K562 (cell line): Measurements from ENCODE around the gene PEX19. TPM values are rescaled to one million over a fixed set of nuclear protein-coding genes. Genes with fewer than 3 reads are reported as not detected.

Experiments
- ARID1B ChIP-seq: fragments of 450-650 bp; IDR thresholded peaks from 2 replicates; pipeline ENCODE4 v1.6.1; 2016; ENCODE audit warnings: antibody characterized with exemption, mild to moderate bottlenecking, inconsistent platforms
- BRF1 ChIP-seq: IDR thresholded peaks from 3 replicates; pipeline ENCODE4 v1.6.1; 2011; ENCODE audit warnings: borderline replicate concordance, mild to moderate bottlenecking; ENCODE audit not compliant: insufficient read length; ENCODE audit errors: extremely low read depth
- CEBPG ChIP-seq, 3 experiments: fragments of 200-800 bp in 1 of 3; sonication (Bioruptor generic) in 1 of 3; sonication (generic) in 1 of 3; formaldehyde crosslinking in 1 of 3; IDR thresholded peaks in 2 of 3; conservative IDR thresholded peaks in 1 of 3; 2 replicates each; pipeline versions ENCODE4 v1.6.1 to v1.8.0; 2016 to 2022; ENCODE audit warnings: missing compliant biosample characterization in 2 of 3, missing genetic modification characterization in 2 of 3, mild to moderate bottlenecking in 1 of 3, missing genetic modification reagents in 1 of 3
- EGR1 ChIP-seq: fragments of 450-650 bp; conservative IDR thresholded peaks from 2 replicates; pipeline ENCODE4 v1.6.1; 2017; ENCODE audit warnings: mild to moderate bottlenecking
- FOXP1 ChIP-seq: sonication (generic); formaldehyde crosslinking; IDR thresholded peaks from 2 replicates; pipeline ENCODE4 v1.8.0; 2022; ENCODE audit warnings: mild to moderate bottlenecking, missing genetic modification reagents
- MEF2A ChIP-seq: IDR thresholded peaks from 2 replicates; pipeline ENCODE4 v1.6.1; 2011; ENCODE audit warnings: low read depth, mild to moderate bottlenecking, low read length, moderate library complexity; ENCODE audit not compliant: control insufficient read depth
- NR2F6 ChIP-seq: fragments of 450-650 bp; formaldehyde crosslinking; IDR thresholded peaks from 2 replicates; pipeline ENCODE4 v1.4.0; 2020; ENCODE audit warnings: mild to moderate bottlenecking
- PHTF2 ChIP-seq: fragments of 250-450 bp; sonication (Bioruptor Pico); IDR thresholded peaks from 2 replicates; pipeline ENCODE4 v1.5.0; 2021; ENCODE audit warnings: mild to moderate bottlenecking
- RNF2 ChIP-seq: sonication (generic); IDR thresholded peaks from 2 replicates; pipeline ENCODE4 v1.6.1; 2016
- SMC3 ChIP-seq: conservative IDR thresholded peaks from 2 replicates; pipeline ENCODE4 v1.6.1; 2011; ENCODE audit warnings: low read depth, low read length, improper control_type of control experiment; ENCODE audit not compliant: insufficient read depth
- ZNF324 ChIP-seq: fragments of 250-450 bp; sonication (Bioruptor Pico); IDR thresholded peaks from 2 replicates; pipeline ENCODE4 v1.4.0; 2020; ENCODE audit warnings: mild to moderate bottlenecking
- ZNF584 ChIP-seq: fragments of 200-800 bp; sonication (Bioruptor generic); IDR thresholded peaks from 2 replicates; pipeline ENCODE4 v1.6.1; 2016; ENCODE audit warnings: low read depth, mild to moderate bottlenecking, missing genetic modification characterization, missing compliant biosample characterization
- ZNF696 ChIP-seq: fragments of 250-450 bp; sonication (Bioruptor Pico); conservative IDR thresholded peaks from 2 replicates; pipeline ENCODE4 v1.4.0; 2020; ENCODE audit warnings: mild to moderate bottlenecking, moderate library complexity
- polyA plus RNA-seq, 8 experiments: library from polyadenylated mRNA; depleted of rRNA in 4 of 8; stranded (reverse) in 5 of 8; unstranded in 3 of 8; fragments of >200 nt; fragmentation: Nextera tagmentation in 2 of 8; fragmentation: Illumina TruSeq in 1 of 8; extraction: Ambion mirVana in 2 of 8; extraction: Trizol in 1 of 8; gene quantifications; 2 replicates each; pipeline versions ENCODE4 v1.2.1 to v1.2.3, GENCODE V29; 2011 to 2014; ENCODE audit warnings: inconsistent platforms in 1 of 8, missing spikeins in 1 of 8
- total RNA-seq, 7 experiments: library from RNA; depleted of rRNA in 6 of 7; stranded (reverse); fragments of >200 nt in 6 of 7; fragmentation: Illumina TruSeq in 2 of 7; extraction: Trizol in 2 of 7; gene quantifications; 2 replicates each; pipeline versions ENCODE4 v1.2.1 to v1.2.3, GENCODE V29; 2011 to 2021; ENCODE audit warnings: low replicate concordance in 1 of 7
- TF ChIP-seq, protein P1 (sequence below): fragments of 250-450 bp; sonication (Bioruptor Pico); IDR thresholded peaks from 2 replicates; pipeline ENCODE4 v1.4.0; 2020; ENCODE audit warnings: borderline replicate concordance
- TF ChIP-seq, protein P2 (sequence below), 2 experiments: fragments of 450-650 bp in 1 of 2; IDR thresholded peaks; 2 replicates each; pipeline ENCODE4 v1.6.1; 2011 to 2017; ENCODE audit warnings: low read depth in 2 of 2, antibody characterized with exemption in 1 of 2, borderline replicate concordance in 1 of 2, low read length in 1 of 2, mild to moderate bottlenecking in 1 of 2, mixed read lengths in 1 of 2; ENCODE audit not compliant: control insufficient read depth in 1 of 2
- TF ChIP-seq, protein P3 (sequence below): sonication (generic); formaldehyde crosslinking; IDR thresholded peaks from 2 replicates; pipeline ENCODE4 v1.9.0; 2022; ENCODE audit warnings: mild to moderate bottlenecking, missing genetic modification reagents
- TF ChIP-seq, protein P4 (sequence below): fragments of 450-650 bp; conservative IDR thresholded peaks from 2 replicates; pipeline ENCODE4 v1.6.1; 2016; ENCODE audit warnings: missing genetic modification characterization, low read depth, mild to moderate bottlenecking, missing compliant biosample characterization, moderate library complexity
- TF ChIP-seq, protein P5 (sequence below): sonication (generic); formaldehyde crosslinking; IDR thresholded peaks from 2 replicates; pipeline ENCODE4 v1.8.0; 2022; ENCODE audit warnings: missing genetic modification reagents, mild to moderate bottlenecking, borderline replicate concordance

Gene PEX19
- total and polyA plus RNA-seq, 9 of the 15 experiments (the other 6 are each of a cell fraction or from before 2014, with no cell fraction given): 32.5 to 103 (median 59.8) TPM

DNA sequence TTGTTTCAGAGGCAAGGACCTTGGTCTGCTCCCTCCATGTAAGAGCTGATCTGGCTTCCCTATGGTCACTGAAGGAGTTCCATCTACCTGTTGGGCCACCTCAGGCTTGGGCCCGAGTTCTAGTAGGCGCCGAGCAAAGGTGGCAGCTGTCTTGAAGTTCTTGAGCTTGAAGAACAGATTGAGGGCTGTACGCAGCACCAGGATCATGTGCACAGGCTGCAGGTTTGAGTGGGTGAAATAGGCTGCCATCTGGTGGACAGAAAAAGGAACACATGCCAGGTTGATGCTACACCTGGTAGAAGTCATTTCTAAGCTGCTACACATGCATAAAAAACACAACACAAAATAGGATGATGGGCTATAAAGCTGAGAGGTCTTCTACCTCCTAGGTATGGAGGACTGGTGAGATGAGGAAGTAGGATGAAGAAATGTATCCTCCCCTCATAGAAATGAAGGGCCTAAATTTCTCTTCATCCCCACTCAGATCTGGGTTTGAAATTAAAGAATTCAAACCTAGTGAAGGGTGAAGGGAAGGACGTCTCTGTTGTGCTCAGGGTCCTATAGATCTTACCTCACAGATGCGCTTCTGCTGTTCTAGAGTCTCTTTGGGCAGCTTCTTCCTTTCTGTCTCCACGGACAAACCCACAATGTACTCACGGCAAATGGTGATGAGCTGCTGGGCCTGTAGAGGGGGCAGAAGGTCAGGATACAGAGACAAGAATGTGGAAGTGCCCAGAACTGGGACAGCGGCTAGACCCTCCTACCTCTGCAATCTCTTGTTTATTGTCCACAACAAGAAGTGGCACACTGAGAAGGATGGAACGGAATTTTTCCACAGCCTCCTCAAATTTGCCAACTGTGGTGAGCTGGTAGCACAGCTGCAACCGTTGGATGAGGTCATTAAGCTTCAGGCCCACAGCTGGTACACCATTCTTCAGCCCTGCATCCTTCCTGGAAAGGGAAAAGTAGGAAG lies 6.6 kb upstream of the PEX19 start (continued):
- TF ChIP-seq PHTF2 (CRISPR knock-in tag): no peak
- no peak for TF ChIP-seq BRF1
- TF ChIP-seq, protein P1, sequence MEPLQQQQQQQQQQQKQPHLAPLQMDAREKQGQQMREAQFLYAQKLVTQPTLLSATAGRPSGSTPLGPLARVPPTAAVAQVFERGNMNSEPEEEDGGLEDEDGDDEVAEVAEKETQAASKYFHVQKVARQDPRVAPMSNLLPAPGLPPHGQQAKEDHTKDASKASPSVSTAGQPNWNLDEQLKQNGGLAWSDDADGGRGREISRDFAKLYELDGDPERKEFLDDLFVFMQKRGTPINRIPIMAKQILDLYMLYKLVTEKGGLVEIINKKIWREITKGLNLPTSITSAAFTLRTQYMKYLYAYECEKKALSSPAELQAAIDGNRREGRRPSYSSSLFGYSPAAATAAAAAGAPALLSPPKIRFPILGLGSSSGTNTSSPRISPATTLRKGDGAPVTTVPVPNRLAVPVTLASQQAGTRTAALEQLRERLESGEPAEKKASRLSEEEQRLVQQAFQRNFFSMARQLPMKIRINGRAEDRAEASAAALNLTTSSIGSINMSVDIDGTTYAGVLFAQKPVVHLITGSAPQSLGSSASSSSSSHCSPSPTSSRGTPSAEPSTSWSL (CRISPR knock-in tag): no peak
- TF ChIP-seq FOXP1 (CRISPR knock-in tag): no peak
- no peak for TF ChIP-seq CEBPG (CRISPR knock-in tag; IDR thresholded peaks at IDR 0.05)
- TF ChIP-seq CEBPG (tag; conservative IDR thresholded peaks at IDR 0.05 in 1 of 2, IDR thresholded peaks at IDR 0.05 in 1 of 2): no peak
- no peak for TF ChIP-seq MEF2A
- no peak for TF ChIP-seq EGR1
- TF ChIP-seq RNF2: no peak
- no peak for TF ChIP-seq ZNF324 (CRISPR knock-in tag)
- TF ChIP-seq, protein P2, sequence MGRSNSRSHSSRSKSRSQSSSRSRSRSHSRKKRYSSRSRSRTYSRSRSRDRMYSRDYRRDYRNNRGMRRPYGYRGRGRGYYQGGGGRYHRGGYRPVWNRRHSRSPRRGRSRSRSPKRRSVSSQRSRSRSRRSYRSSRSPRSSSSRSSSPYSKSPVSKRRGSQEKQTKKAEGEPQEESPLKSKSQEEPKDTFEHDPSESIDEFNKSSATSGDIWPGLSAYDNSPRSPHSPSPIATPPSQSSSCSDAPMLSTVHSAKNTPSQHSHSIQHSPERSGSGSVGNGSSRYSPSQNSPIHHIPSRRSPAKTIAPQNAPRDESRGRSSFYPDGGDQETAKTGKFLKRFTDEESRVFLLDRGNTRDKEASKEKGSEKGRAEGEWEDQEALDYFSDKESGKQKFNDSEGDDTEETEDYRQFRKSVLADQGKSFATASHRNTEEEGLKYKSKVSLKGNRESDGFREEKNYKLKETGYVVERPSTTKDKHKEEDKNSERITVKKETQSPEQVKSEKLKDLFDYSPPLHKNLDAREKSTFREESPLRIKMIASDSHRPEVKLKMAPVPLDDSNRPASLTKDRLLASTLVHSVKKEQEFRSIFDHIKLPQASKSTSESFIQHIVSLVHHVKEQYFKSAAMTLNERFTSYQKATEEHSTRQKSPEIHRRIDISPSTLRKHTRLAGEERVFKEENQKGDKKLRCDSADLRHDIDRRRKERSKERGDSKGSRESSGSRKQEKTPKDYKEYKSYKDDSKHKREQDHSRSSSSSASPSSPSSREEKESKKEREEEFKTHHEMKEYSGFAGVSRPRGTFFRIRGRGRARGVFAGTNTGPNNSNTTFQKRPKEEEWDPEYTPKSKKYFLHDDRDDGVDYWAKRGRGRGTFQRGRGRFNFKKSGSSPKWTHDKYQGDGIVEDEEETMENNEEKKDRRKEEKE (IDR thresholded peaks at IDR 0.05; ENCODE audit: borderline replicate concordance in 1 of 2, control insufficient read depth in 1 of 2, low read depth in 2 of 2, low read length in 1 of 2): no peak
- peak; percentile 78 for TF ChIP-seq SMC3
- no peak for TF ChIP-seq ZNF696
- TF ChIP-seq, protein P3, sequence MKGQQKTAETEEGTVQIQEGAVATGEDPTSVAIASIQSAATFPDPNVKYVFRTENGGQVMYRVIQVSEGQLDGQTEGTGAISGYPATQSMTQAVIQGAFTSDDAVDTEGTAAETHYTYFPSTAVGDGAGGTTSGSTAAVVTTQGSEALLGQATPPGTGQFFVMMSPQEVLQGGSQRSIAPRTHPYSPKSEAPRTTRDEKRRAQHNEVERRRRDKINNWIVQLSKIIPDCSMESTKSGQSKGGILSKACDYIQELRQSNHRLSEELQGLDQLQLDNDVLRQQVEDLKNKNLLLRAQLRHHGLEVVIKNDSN (CRISPR knock-in tag): no peak
- TF ChIP-seq ZNF584 (CRISPR knock-in tag): no peak
- TF ChIP-seq, protein P4, sequence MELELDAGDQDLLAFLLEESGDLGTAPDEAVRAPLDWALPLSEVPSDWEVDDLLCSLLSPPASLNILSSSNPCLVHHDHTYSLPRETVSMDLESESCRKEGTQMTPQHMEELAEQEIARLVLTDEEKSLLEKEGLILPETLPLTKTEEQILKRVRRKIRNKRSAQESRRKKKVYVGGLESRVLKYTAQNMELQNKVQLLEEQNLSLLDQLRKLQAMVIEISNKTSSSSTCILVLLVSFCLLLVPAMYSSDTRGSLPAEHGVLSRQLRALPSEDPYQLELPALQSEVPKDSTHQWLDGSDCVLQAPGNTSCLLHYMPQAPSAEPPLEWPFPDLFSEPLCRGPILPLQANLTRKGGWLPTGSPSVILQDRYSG: no peak
- TF ChIP-seq, protein P5, sequence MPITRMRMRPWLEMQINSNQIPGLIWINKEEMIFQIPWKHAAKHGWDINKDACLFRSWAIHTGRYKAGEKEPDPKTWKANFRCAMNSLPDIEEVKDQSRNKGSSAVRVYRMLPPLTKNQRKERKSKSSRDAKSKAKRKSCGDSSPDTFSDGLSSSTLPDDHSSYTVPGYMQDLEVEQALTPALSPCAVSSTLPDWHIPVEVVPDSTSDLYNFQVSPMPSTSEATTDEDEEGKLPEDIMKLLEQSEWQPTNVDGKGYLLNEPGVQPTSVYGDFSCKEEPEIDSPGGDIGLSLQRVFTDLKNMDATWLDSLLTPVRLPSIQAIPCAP (CRISPR knock-in tag): no peak
- no peak for TF ChIP-seq NR2F6 (CRISPR knock-in tag)
- TF ChIP-seq ARID1B: no peak
